Mesenchymal stem cell (in vitro differentiated cells and primary cell): ENCODE data around the gene CCDC39.

Experiments
- DNase-seq: peaks from one replicate; pipeline ENCODE4 v3.0.0-alpha.2; 2013
- H2AFZ ChIP-seq: one replicate; pipeline ENCODE4 v1.6.1; 2013; ENCODE audit warnings: low read depth, mild to moderate bottlenecking, control low read depth, inconsistent platforms, low read length, moderate library complexity
- H2AK5ac ChIP-seq: 2 replicates; pipeline ENCODE4 v1.6.1; 2013; ENCODE audit warnings: low read length, moderate library complexity, mild to moderate bottlenecking, inconsistent platforms; ENCODE audit not compliant: severe bottlenecking
- H2BK120ac ChIP-seq: one replicate; pipeline ENCODE4 v1.6.1; 2013; ENCODE audit warnings: low read depth, mild to moderate bottlenecking, inconsistent platforms, low read length, moderate library complexity
- H2BK12ac ChIP-seq, 2 experiments: one replicate each; pipeline ENCODE4 v1.6.1; 2013; ENCODE audit warnings: inconsistent platforms in 2 of 2, low read length in 2 of 2, mild to moderate bottlenecking in 2 of 2, moderate library complexity in 2 of 2, control low read depth in 1 of 2
- H2BK15ac ChIP-seq: one replicate; pipeline ENCODE4 v1.6.1; 2013; ENCODE audit warnings: mild to moderate bottlenecking, low read depth, inconsistent platforms; ENCODE audit not compliant: poor library complexity, severe bottlenecking
- H2BK5ac ChIP-seq: 2 replicates; pipeline ENCODE4 v1.6.1; 2013; ENCODE audit warnings: low read depth, mild to moderate bottlenecking, low read length, control low read depth, inconsistent platforms; ENCODE audit not compliant: poor library complexity, severe bottlenecking
- H3K14ac ChIP-seq, 2 experiments: one replicate each; pipeline ENCODE4 v1.6.1; 2013; ENCODE audit warnings: inconsistent platforms in 2 of 2, low read length in 2 of 2, control low read depth in 1 of 2, mild to moderate bottlenecking in 1 of 2, moderate library complexity in 1 of 2
- H3K18ac ChIP-seq, 2 experiments: one replicate each; pipeline ENCODE4 v1.6.1; 2013; ENCODE audit warnings: inconsistent platforms in 2 of 2, low read length in 2 of 2, control low read depth in 1 of 2, low read depth in 1 of 2, mild to moderate bottlenecking in 1 of 2
- H3K23ac ChIP-seq, 2 experiments: one replicate each; pipeline ENCODE4 v1.6.1; 2013; ENCODE audit warnings: inconsistent platforms in 2 of 2, low read length in 2 of 2, mild to moderate bottlenecking in 2 of 2, moderate library complexity in 2 of 2, control low read depth in 1 of 2
- H3K27ac ChIP-seq: 2 replicates; pipeline ENCODE4 v1.5.1; 2013; ENCODE audit warnings: mild to moderate bottlenecking, moderate library complexity, low read length, control low read depth, inconsistent platforms; ENCODE audit not compliant: poor library complexity, severe bottlenecking
- H3K27me3 ChIP-seq, 2 experiments: 2 replicates each; pipeline versions ENCODE4 v1.6.1 to v1.7.0; 2013; ENCODE audit warnings: low read length in 2 of 2, mild to moderate bottlenecking in 2 of 2, moderate library complexity in 2 of 2, control low read depth in 1 of 2, inconsistent platforms in 1 of 2; ENCODE audit not compliant: control insufficient read depth in 1 of 2, insufficient read depth in 1 of 2
- H3K36me3 ChIP-seq, 2 experiments: 2 replicates each; pipeline versions ENCODE4 v1.6.1 to v1.7.0; 2013; ENCODE audit warnings: low read length in 2 of 2, control low read depth in 1 of 2, inconsistent platforms in 1 of 2, low read depth in 1 of 2, mild to moderate bottlenecking in 1 of 2; ENCODE audit not compliant: insufficient read depth in 2 of 2, control insufficient read depth in 1 of 2
- H3K4ac ChIP-seq, 2 experiments: one replicate each; pipeline ENCODE4 v1.6.1; 2013; ENCODE audit warnings: inconsistent platforms in 2 of 2, low read length in 2 of 2, mild to moderate bottlenecking in 2 of 2, moderate library complexity in 2 of 2, control low read depth in 1 of 2, low read depth in 1 of 2
- H3K4me1 ChIP-seq: 2 replicates; pipeline ENCODE4 v1.6.1; 2013; ENCODE audit warnings: low read depth, low read length, control low read depth; ENCODE audit not compliant: control insufficient read depth, insufficient read depth
- H3K4me2 ChIP-seq: 2 replicates; pipeline ENCODE4 v1.6.1; 2013; ENCODE audit warnings: low read length, mild to moderate bottlenecking, inconsistent platforms; ENCODE audit not compliant: poor library complexity, severe bottlenecking
- H3K4me3 ChIP-seq, 2 experiments: 2 replicates each; pipeline versions ENCODE4 v1.5.1 to v1.7.0; 2013; ENCODE audit warnings: low read length in 2 of 2, mild to moderate bottlenecking in 2 of 2, control low read depth in 1 of 2, low read depth in 1 of 2; ENCODE audit not compliant: insufficient read depth in 1 of 2
- H3K79me1 ChIP-seq: replicated peaks from 2 replicates; pipeline ENCODE4 v1.6.1; 2013; ENCODE audit warnings: mild to moderate bottlenecking, control low read depth, low read length, inconsistent platforms; ENCODE audit not compliant: poor library complexity, severe bottlenecking
- H3K9ac ChIP-seq: 2 replicates; pipeline ENCODE4 v1.7.0; 2013; ENCODE audit warnings: mild to moderate bottlenecking, low read length, moderate library complexity
- H3K9me3 ChIP-seq: 2 replicates; pipeline ENCODE4 v1.7.0; 2013; ENCODE audit warnings: mild to moderate bottlenecking, low read length; ENCODE audit not compliant: control insufficient read depth
- H4K8ac ChIP-seq: one replicate; pipeline ENCODE4 v1.6.1; 2013; ENCODE audit warnings: inconsistent platforms, mild to moderate bottlenecking, low read length, moderate library complexity
- H4K91ac ChIP-seq: one replicate; pipeline ENCODE4 v1.6.1; 2013; ENCODE audit warnings: mild to moderate bottlenecking, low read length, inconsistent platforms
- WGBS: methylation state at CpG from one replicate; pipeline ENCODE4 v1.1.7; 2013; ENCODE audit warnings: mixed read lengths; 5-methylcytosine and 5-hydroxymethylcytosine counted together

CCDC39 gene

GRCh38 chr3:180631317-180631716 lies 48.0 kb downstream of the CCDC39 start:
- Histone ChIP-seq H2AK5ac (no peak overlapping the region), H2BK5ac (no peak overlapping the region), H4K8ac (no peak overlapping the region), H2BK120ac (no peak overlapping the region), H3K36me3 (peaks cover 4 to 6% of the 10 kb centered on the region in 2 experiments), H2BK12ac (no peak overlapping the region), H3K4me2 (no peak overlapping the region), H3K4me3 (no peak overlapping the region), H3K9ac (no peak overlapping the region), H3K79me1 (no peaks in the 10 kb centered on the region), H3K27ac (no peak overlapping the region), H2AFZ (no peak overlapping the region), H2BK15ac (no peak overlapping the region), H3K23ac (no peak overlapping the region), H3K14ac (no peak overlapping the region), H3K27me3 (no peaks in the 10 kb centered on the region), H3K18ac (no peak overlapping the region), H3K4me1 (no peaks in the 10 kb centered on the region), H3K4ac (no peak overlapping the region), H4K91ac (no peak overlapping the region), H3K9me3 (no peaks in the 10 kb centered on the region)
- DNase-seq: no peak
- 100% methylated on average over 1 of the region's 3 CpGs for WGBS

- Histone ChIP-seq H4K8ac (no peak overlapping the region), H3K14ac (no peak overlapping the region), H4K91ac (no peak overlapping the region), H3K27me3 (no peaks in the 10 kb centered on the region), H3K79me1 (peaks cover 5% of the 10 kb centered on the region), H3K9ac (no peak overlapping the region), H3K18ac (no peak overlapping the region), H2AK5ac (no peak overlapping the region), H3K23ac (no peak overlapping the region), H2BK5ac (no peak overlapping the region), H3K36me3 (peaks cover 11% of the 10 kb centered on the region in 2 experiments), H3K4me3 (no peak overlapping the region), H2BK15ac (no peak overlapping the region), H3K4me2 (no peak overlapping the region), H3K4me1 (no peaks in the 10 kb centered on the region), H2BK12ac (no peak overlapping the region), H2BK120ac (no peak overlapping the region), H2AFZ (no peak overlapping the region), H3K27ac (no peak overlapping the region), H3K4ac (no peak overlapping the region), H3K9me3 (no peaks in the 10 kb centered on the region)
- DNase-seq: no peak
These were observed 48.9 kb downstream of the CCDC39 start for GRCh38 chr3:180630371-180630770.

- Histone ChIP-seq H4K91ac (no peak overlapping the region), H3K18ac (no peak overlapping the region), H2BK5ac (no peak overlapping the region), H3K27me3 (no peaks in the 10 kb centered on the region), H2AFZ (no peak overlapping the region), H3K9me3 (no peaks in the 10 kb centered on the region), H2BK12ac (no peak overlapping the region), H3K9ac (no peak overlapping the region), H3K4ac (no peak overlapping the region), H3K23ac (no peak overlapping the region), H3K36me3 (peaks cover 11 to 25% of the 10 kb centered on the region in 2 experiments), H2AK5ac (no peak overlapping the region), H3K27ac (no peak overlapping the region), H3K4me2 (no peak overlapping the region), H2BK120ac (no peak overlapping the region), H2BK15ac (no peak overlapping the region), H3K14ac (no peak overlapping the region), H3K4me1 (no peaks in the 10 kb centered on the region), H3K79me1 (peaks cover 5% of the 10 kb centered on the region), H3K4me3 (no peak overlapping the region), H4K8ac (no peak overlapping the region)
- 70% methylated on average over 1 of the region's 2 CpGs for WGBS
- no peak for DNase-seq
These were observed 52.4 kb downstream of the CCDC39 start for GRCh38 chr3:180626844-180627243.

DNA sequence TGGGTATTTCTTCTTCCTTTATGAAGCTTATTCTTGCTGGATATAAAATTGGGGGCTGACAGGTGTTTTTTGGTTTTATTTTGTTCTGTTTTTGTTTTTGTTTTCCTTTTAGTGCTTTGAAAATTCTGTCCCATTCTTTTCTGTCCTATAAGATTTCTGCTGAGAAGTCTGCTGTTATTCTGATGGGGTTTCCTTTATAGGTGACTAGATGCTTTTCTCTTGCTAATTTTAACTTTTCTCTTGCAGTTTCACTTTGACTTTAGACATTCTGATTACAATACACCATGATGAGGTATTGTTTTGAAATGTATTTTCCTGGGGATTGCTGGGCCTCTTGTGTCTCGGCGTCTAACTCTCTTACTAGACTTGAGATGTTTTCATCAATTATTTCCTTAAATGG lies 54.6 kb downstream of the CCDC39 start:
- Histone ChIP-seq H3K27ac (no peak overlapping the region), H3K18ac (no peak overlapping the region), H3K9me3 (no peaks in the 10 kb centered on the region), H2AFZ (no peak overlapping the region), H3K4me2 (no peak overlapping the region), H4K91ac (no peak overlapping the region), H3K14ac (no peak overlapping the region), H3K4ac (no peak overlapping the region), H3K4me3 (no peak overlapping the region), H3K23ac (no peak overlapping the region), H2AK5ac (no peak overlapping the region), H3K27me3 (no peaks in the 10 kb centered on the region), H2BK15ac (no peak overlapping the region), H3K4me1 (no peaks in the 10 kb centered on the region), H3K36me3 (peaks cover 11 to 25% of the 10 kb centered on the region in 2 experiments), H2BK5ac (no peak overlapping the region), H3K9ac (no peak overlapping the region), H2BK120ac (no peak overlapping the region), H3K79me1 (peaks cover 5% of the 10 kb centered on the region), H2BK12ac (no peak overlapping the region), H4K8ac (no peak overlapping the region)
- DNase-seq: no peak
- WGBS: 100% methylated on average over 2 of the region's 2 CpGs
